Measurements from ENCODE around the gene POLR2J. TPM values are rescaled to one million over a fixed set of nuclear protein-coding genes. Genes with fewer than 3 reads are reported as not detected.
A peak's percentile ranks its signal among the peaks of the same experiment; 100 is the strongest.
"Not testable (repeated sequence)": the region's sequence is repeated elsewhere in the genome, so short reads cannot be mapped to it uniquely, and the experiment has no call there.

POLR2J gene
- total RNA-seq (2014; rRNA removed; shearing (Covaris generic)), result 17.8 and 44.1 TPM in 2 replicates

DNA sequence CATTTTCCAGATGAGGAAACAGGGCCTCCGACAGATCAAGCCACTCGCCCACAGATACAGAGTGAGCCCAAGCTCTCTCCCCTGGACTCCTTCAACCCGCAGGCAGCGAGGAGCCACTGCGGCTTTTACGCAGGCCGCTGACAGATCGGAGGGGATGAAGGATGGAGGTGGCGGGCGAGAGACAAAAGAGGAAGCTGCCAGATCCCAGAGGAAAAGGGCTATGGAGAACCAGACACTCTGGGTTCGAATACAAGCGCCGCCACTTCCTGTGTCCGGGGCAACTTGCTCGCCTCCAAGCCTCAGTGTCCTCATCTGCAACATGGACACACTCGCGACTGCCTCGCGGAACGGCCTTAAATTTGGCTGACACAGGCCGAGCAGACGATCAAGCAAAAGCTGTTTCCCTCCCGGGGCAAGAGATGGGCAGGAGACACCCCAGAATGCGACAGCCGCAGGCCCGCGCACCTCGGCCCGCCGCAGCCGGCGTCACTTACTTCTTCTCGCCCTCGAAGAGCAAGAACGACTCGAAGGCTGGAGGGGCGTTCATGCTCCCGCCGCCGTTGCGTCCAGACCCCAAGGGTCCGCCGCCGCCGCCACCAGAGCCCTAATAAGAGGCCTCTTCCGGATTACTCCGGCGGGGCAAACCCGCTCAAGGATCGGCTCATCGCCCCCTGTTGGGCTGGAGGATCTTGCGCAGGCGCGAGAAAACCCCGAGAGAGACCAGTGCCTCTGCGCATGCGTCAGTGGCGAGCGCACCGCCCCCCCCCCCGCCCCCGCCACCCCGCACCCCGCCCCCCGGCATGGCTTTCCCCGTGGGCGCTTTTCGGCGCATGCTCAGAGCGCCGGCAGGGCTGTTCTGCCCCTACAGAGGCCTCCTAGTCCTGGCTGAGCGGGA is at the start of gene POLR2J:
POLR2J (minus strand) TSS at position 609 of the 895 bp plus-strand sequence; CDS start at position 547, 62 bp downstream.
- H3K27me3 ChIP-seq (replicated peaks); H3K4me1 ChIP-seq (replicated peaks); H3K36me3 ChIP-seq; H3K9me3 ChIP-seq (replicated peaks); H3K27ac ChIP-seq: not testable (repeated sequence)
- peak; percentile 64 to 92 for DNase-seq (ENCODE audit: low read depth in 1 of 2, low spot score in 2 of 2)
- H3K4me3 ChIP-seq, result peak within 1 kb of the TSS; percentile 43

DNA sequence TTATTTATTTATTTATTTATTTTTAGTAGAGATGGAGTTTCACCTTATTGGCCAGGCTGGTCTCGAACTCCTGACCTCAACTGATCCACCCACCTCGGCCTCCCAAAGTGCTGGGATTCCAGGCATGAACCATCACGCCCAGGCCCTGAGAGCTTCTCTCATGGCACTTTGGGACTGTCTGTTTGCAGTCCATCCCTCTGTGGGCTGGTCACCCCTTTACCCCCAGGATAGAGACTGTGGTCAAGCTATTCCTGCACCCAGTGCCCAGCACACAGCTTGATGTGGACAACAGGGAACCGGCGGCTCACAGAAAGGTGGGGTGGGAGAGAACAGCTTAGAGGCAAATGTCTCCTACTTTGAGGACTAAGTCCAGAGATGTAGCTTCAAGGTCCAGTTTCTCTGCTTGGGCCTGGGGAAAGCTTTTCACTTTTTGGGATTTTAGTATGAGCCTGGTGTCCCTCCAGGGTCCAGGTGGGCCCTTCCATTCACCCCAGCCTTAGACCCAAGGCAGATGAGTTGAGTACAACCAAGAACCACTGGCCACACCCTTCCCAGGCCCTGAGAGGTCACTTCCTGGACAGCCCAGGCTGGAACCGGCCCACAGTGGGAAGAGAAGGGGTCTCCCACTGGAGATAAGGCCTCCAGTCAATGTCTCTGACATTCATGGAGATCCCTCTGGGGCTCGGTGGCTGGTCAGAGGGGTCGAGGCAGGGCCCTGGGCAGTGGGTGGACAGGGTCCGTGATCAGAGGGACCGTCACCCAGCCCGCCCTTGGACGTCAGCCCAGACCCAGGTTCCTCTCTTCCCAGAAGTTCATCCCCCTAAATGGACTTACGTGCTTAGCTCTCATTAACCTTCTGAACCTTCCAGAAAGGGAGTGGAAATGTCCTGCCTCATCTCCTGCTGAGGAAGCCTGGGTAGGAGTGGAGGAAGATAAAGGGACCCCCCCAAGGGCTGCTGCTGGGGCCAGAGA is 49.4 kb upstream of the POLR2J start:
- not testable (repeated sequence) for H3K9me3 ChIP-seq (replicated peaks); H3K4me1 ChIP-seq (replicated peaks); H3K36me3 ChIP-seq; H3K27me3 ChIP-seq (replicated peaks); H3K27ac ChIP-seq; H3K4me3 ChIP-seq
- peak in 1 of 2 experiments; percentile 38 for DNase-seq (ENCODE audit: low read depth in 1 of 2, low spot score in 2 of 2)

DNA sequence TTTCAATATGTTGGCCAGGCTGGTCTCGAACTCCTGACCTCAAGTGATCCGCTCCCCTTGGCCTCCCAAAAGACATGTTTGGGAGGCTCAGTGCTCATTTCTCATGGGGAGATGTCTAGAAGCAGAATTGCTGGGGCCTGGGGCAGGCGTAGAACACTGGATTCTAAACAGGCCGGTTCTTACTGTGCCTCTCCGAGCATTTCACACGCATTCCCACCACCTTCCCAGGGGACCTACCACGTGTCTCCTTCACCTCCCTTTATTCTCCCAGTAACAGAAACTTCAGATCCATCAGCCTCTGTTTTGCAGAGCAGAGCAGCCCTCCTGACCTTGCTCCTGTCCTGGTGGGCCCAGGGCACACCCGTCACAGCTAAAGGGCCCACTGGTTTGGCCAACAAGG is 48.5 kb upstream of the POLR2J start:
- not testable (repeated sequence) for H3K4me1 ChIP-seq (replicated peaks); H3K9me3 ChIP-seq (replicated peaks); H3K4me3 ChIP-seq; H3K36me3 ChIP-seq; DNase-seq (ENCODE audit: low read depth in 1 of 2, low spot score in 2 of 2); H3K27me3 ChIP-seq (replicated peaks); H3K27ac ChIP-seq

DNA sequence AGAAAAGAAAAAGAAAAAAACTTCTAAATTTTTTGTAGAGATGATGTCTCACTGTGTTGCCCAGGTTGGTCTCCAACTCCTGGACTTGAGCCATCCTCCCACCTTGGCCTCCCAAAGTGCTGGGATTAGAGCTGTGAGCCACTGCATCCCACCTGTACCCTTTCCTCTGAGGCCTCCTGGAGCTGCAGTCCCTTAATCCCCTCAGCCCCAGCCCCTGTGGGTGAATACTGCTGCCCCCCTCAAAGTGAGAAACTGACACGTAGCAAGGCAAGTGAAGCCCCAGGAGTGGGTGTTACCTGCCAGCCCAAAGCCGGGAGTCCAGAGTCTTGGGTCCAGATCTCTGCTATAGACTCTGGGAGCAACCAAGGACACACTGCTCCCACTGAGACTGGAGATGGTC is 46.1 kb upstream of the POLR2J start:
- not testable (repeated sequence) for H3K27ac ChIP-seq; H3K9me3 ChIP-seq (replicated peaks); H3K4me1 ChIP-seq (replicated peaks); H3K27me3 ChIP-seq (replicated peaks); H3K4me3 ChIP-seq; H3K36me3 ChIP-seq
- peak in 1 of 2 experiments; percentile 52 for DNase-seq (ENCODE audit: low read depth in 1 of 2, low spot score in 2 of 2)

DNA sequence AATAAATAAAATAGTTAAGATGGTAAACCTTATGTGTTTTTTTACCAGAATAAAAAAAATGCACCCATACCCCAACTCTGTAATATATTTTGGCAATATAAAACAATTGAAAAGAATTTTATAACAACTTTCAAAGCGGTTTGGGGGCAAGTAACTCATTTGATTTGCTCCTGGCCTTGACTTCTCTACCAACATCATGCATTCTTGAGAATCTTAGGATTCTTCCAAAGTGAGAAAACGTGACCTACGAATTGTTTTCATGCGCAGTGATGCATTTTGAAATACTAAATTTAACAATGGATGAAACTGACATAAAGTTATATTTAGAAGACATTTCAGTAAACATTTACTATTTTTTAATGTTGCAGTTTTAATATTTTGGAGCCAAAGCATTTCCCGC is 42.1 kb upstream of the POLR2J start:
- not testable (repeated sequence) for H3K27ac ChIP-seq; H3K4me3 ChIP-seq; H3K27me3 ChIP-seq (replicated peaks); DNase-seq (ENCODE audit: low read depth in 1 of 2, low spot score in 2 of 2); H3K4me1 ChIP-seq (replicated peaks); H3K9me3 ChIP-seq (replicated peaks); H3K36me3 ChIP-seq

DNA sequence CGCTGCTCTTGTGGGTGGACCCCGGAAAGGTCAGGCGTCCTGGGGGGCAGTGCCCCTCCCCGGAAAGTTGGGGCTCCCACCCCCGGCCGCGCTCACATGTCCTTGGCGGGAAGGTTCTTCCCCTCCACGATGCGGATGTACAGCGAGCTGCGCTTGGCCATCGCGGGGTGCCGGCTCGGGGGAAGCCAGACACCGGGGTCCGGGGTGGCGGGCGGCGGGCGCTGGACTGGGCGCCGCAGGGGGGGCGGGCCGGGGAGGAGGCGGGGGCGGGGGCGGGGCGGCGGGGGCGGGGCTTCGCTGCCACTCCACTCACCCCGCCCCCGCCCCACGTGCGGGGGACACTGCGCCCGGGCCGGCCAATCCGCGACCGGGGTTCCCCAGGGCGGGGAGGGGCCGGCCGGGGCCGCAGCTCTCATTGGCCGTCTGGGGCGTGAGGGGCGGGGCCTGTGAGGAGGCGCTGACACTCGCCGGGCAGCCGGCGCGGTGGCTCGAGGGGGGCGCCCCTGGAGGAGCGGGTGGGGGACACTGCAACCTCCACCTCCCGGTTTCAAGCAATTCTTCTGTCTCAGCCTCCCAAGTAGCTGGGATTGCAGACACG is 38.9 kb upstream of the POLR2J start, which contains the start of gene RASA4B:
RASA4B (minus strand) TSS at position 228 of the 598 bp plus-strand sequence; CDS start at position 161, 67 bp downstream.
- not testable (repeated sequence) for H3K27ac ChIP-seq; H3K27me3 ChIP-seq (replicated peaks); H3K9me3 ChIP-seq (replicated peaks); H3K36me3 ChIP-seq; H3K4me1 ChIP-seq (replicated peaks); H3K4me3 ChIP-seq
- peak in 1 of 2 experiments; percentile 40 for DNase-seq (ENCODE audit: low read depth in 1 of 2, low spot score in 2 of 2)

DNA sequence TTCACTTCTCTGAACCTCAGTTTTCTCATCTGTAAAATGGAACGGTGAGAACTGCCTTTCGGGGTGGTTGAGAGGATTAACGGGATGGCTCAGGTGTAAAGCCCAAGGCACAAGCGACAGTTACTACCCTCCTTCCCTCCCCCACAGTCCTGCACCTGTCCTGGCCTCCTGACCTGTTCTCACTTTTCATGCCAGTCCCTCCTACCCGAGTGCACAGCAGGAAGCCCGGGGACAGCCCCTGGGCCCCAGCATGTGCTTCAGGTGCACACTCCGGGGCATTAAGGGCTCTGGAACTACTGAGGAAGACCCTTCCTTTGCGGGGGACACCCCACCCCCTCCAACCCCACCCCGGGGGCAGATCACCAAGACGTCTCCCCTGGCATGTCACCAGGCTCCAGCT is 38.2 kb upstream of the POLR2J start:
- H3K27ac ChIP-seq; H3K36me3 ChIP-seq; DNase-seq (ENCODE audit: low read depth in 1 of 2, low spot score in 2 of 2); H3K27me3 ChIP-seq (replicated peaks); H3K4me3 ChIP-seq; H3K9me3 ChIP-seq (replicated peaks); H3K4me1 ChIP-seq (replicated peaks): not testable (repeated sequence)

GRCh38 chr7:102515889-102516288 is 37.2 kb upstream of the POLR2J start:
- H3K4me1 ChIP-seq (replicated peaks); H3K27me3 ChIP-seq (replicated peaks); H3K36me3 ChIP-seq; H3K27ac ChIP-seq; H3K4me3 ChIP-seq; DNase-seq (ENCODE audit: low read depth in 1 of 2, low spot score in 2 of 2); H3K9me3 ChIP-seq (replicated peaks): not testable (repeated sequence)

- H3K4me3 ChIP-seq, H3K36me3 ChIP-seq: not testable (repeated sequence)
- peak in 1 of 2 experiments; percentile 22 for DNase-seq (ENCODE audit: low read depth in 1 of 2, low spot score in 2 of 2)
These were observed 36.4 kb upstream of the POLR2J start for GRCh38 chr7:102514881-102515721.

GRCh38 chr7:102512642-102513221 is 34.0 kb upstream of the POLR2J start:
- DNase-seq (ENCODE audit: low read depth in 1 of 2, low spot score in 2 of 2), result peak; percentile 1 to 50
- not testable (repeated sequence) for H3K4me3 ChIP-seq; H3K27ac ChIP-seq; H3K4me1 ChIP-seq (replicated peaks); H3K9me3 ChIP-seq (replicated peaks); H3K36me3 ChIP-seq; H3K27me3 ChIP-seq (replicated peaks)

More at GRCh38 chr7:102514881-102515721, 36.4 kb upstream of the POLR2J start:
- not testable (repeated sequence) for H3K9me3 ChIP-seq (replicated peaks); H3K4me1 ChIP-seq (replicated peaks); H3K27me3 ChIP-seq (replicated peaks); H3K27ac ChIP-seq

GRCh38 chr7:102511860-102512522 is 33.3 kb upstream of the POLR2J start:
- not testable (repeated sequence) for H3K4me1 ChIP-seq (replicated peaks); DNase-seq (ENCODE audit: low read depth in 1 of 2, low spot score in 2 of 2); H3K27ac ChIP-seq; H3K27me3 ChIP-seq (replicated peaks); H3K4me3 ChIP-seq; H3K36me3 ChIP-seq; H3K9me3 ChIP-seq (replicated peaks)

GRCh38 chr7:102510575-102510974 is 31.9 kb upstream of the POLR2J start:
- H3K4me1 ChIP-seq (replicated peaks); H3K36me3 ChIP-seq; H3K4me3 ChIP-seq; H3K27me3 ChIP-seq (replicated peaks); H3K27ac ChIP-seq; H3K9me3 ChIP-seq (replicated peaks): not testable (repeated sequence)
- DNase-seq (ENCODE audit: low read depth in 1 of 2, low spot score in 2 of 2), result peak in 1 of 2 experiments; percentile 40

All from SJSA1 (cell line).